ENCODE measurements around the gene SLC28A3.

- TF ChIP-seq CTCF (IDR thresholded peaks at IDR 0.05) (no peak), POLR2A (IDR thresholded peaks at IDR 0.05) (no peak)
Measured at GRCh38 chr9:84314306-84314705, 26.3 kb downstream of the SLC28A3 start.
